Muscle of leg (tissue), 11 donors: ENCODE results near the gene ZNF335. TPM values are rescaled to one million over a fixed set of nuclear protein-coding genes. Genes with fewer than 3 reads are reported as not detected.

Experiments used
- DNase-seq: peaks from one replicate; pipeline ENCODE4 v3.0.0; 2013
- H3K27ac ChIP-seq: one replicate; pipeline ENCODE4 v1.5.1; 2013; ENCODE audit warnings: mild to moderate bottlenecking, low read length, control low read depth
- H3K27me3 ChIP-seq: one replicate; pipeline ENCODE4 v1.6.1; 2013; ENCODE audit warnings: low read length; ENCODE audit not compliant: control insufficient read depth, insufficient read depth
- H3K36me3 ChIP-seq: one replicate; pipeline ENCODE4 v1.6.1; 2013; ENCODE audit warnings: low read length; ENCODE audit not compliant: control insufficient read depth, insufficient read depth
- H3K4me1 ChIP-seq: one replicate; pipeline ENCODE4 v1.6.1; 2013; ENCODE audit warnings: low read length; ENCODE audit not compliant: control insufficient read depth, insufficient read depth
- H3K4me3 ChIP-seq: one replicate; pipeline ENCODE4 v1.5.1; 2013; ENCODE audit warnings: low read length, control low read depth
- H3K9me3 ChIP-seq: replicated peaks from 2 replicates; pipeline ENCODE4 v1.6.1; 2013; ENCODE audit warnings: low read depth, low read length; ENCODE audit not compliant: control insufficient read depth
- WGBS: methylation state at CpG from one replicate; pipeline ENCODE4 v1.1.5; 2013; ENCODE audit warnings: missing lambda C conversion rate; ENCODE audit not compliant: insufficient coverage; 5-methylcytosine and 5-hydroxymethylcytosine counted together
- polyA plus RNA-seq, 8 donors: library from polyadenylated mRNA; unstranded; fragments of 120-200 nt; gene quantifications; one replicate each; pipeline versions ENCODE4 v1.2.1 to v1.2.3, GENCODE V29; 2013; ENCODE audit warnings: inconsistent platforms in 1 of 8, low replicate concordance in 1 of 8; ENCODE audit not compliant: insufficient read length in 8 of 8, insufficient read depth in 1 of 8
- total RNA-seq: library from RNA; stranded (reverse); fragments of 120-200 nt; gene quantifications from one replicate; pipeline ENCODE4 v1.2.4, GENCODE V29; 2013

Gene ZNF335
- total and polyA plus RNA-seq, 9 donors = 7.8 to 12.4 (median 9.6) TPM

DNA sequence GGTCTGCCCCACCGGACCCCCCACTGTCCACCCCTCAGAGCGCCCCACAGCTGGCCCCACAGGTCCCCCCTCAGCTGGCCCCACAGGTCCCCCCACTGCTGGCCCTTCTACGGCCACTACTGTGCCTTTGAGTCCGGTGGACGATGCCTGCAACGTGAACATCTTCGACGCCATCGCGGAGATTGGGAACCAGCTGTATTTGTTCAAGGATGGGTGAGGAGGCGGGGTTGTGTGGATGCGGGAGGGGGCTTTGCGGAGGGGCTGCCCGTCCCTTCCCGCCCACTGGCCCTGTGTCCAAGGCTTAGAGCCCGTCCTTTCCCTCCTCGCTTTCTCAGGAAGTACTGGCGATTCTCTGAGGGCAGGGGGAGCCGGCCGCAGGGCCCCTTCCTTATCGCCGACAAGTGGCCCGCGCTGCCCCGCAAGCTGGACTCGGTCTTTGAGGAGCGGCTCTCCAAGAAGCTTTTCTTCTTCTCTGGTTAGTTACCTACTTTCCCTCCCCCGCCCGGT, 41.4 kb upstream of the ZNF335 start:
- Histone ChIP-seq H3K4me3 (no peak overlapping the region), H3K4me1 (peaks cover 8% of the 10 kb centered on the region), H3K27me3 (peaks cover 70% of the 10 kb centered on the region)

DNA sequence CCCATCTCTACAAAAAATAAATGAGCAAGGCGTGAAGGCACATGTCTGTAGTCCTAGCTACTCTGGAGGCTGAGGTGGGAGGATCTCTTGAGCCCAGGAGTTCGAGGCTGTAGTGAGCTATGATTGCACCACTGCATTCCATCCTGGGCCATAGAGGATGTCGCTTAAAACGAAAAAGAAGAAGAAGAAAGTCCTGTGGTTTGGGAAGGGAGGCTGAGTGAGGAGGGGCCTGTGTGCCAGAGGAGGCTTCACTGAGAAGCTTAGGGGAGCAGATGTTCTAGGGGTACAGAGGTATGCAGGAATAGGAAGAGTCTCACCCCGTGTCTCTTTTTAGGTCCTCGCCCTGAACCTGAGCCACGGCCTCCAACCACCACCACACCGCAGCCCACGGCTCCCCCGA, 40.9 kb upstream of the ZNF335 start:
- peaks cover 8% of the 10 kb centered on the region for H3K4me1 ChIP-seq
- no peaks in the 10 kb centered on the region for H3K9me3 ChIP-seq
- peaks cover 71% of the 10 kb centered on the region for H3K27me3 ChIP-seq
- no peaks in the 10 kb centered on the region for H3K36me3 ChIP-seq
- H3K27ac ChIP-seq = no peak overlapping the region
- no peak overlapping the region for H3K4me3 ChIP-seq
- DNase-seq = no peak
- WGBS = 50% methylated on average over 3 of the region's 10 CpGs

More for the DNA sequence above, 41.4 kb upstream of the ZNF335 start:
- no peak for DNase-seq
- Histone ChIP-seq H3K36me3 (no peaks in the 10 kb centered on the region), H3K9me3 (no peaks in the 10 kb centered on the region), H3K27ac (no peak overlapping the region)
- 6% methylated on average over 24 of the region's 29 CpGs for WGBS

DNA sequence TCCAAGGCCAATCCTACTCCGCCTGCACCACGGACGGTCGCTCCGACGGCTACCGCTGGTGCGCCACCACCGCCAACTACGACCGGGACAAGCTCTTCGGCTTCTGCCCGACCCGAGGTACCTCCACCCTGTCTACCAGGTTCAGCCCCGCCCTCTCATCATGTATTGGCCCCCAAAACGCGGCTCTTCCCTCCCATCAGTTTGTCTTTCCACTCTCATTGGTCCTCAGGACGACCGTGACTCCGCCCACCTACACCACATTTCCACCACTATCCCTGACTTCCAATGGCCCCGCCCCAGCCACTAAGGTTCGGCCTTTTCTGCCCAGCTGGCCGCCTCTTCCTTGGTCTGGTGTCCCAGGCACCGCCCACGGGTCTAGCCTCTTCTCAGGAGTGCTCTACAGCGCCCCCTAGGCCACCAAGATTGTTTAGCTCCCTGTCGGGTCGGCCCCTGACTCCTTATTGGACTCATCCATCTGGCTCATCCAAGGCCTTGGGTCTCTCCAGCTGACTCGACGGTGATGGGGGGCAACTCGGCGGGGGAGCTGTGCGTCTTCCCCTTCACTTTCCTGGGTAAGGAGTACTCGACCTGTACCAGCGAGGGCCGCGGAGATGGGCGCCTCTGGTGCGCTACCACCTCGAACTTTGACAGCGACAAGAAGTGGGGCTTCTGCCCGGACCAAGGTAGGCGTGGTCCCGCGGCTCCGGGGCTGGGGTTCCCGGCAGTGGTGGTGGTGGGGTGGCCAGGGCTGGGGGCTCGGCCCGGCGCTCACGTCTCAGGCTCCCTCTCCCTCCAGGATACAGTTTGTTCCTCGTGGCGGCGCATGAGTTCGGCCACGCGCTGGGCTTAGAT, 39.9 kb upstream of the ZNF335 start:
- Histone ChIP-seq H3K9me3 (no peaks in the 10 kb centered on the region), H3K27ac (no peak overlapping the region), H3K4me1 (peaks cover 8% of the 10 kb centered on the region), H3K27me3 (peaks cover 79% of the 10 kb centered on the region), H3K36me3 (no peaks in the 10 kb centered on the region), H3K4me3 (no peak overlapping the region)
- WGBS = 12% methylated on average over 53 of the region's 57 CpGs
- peak; percentile 22 for DNase-seq

DNA sequence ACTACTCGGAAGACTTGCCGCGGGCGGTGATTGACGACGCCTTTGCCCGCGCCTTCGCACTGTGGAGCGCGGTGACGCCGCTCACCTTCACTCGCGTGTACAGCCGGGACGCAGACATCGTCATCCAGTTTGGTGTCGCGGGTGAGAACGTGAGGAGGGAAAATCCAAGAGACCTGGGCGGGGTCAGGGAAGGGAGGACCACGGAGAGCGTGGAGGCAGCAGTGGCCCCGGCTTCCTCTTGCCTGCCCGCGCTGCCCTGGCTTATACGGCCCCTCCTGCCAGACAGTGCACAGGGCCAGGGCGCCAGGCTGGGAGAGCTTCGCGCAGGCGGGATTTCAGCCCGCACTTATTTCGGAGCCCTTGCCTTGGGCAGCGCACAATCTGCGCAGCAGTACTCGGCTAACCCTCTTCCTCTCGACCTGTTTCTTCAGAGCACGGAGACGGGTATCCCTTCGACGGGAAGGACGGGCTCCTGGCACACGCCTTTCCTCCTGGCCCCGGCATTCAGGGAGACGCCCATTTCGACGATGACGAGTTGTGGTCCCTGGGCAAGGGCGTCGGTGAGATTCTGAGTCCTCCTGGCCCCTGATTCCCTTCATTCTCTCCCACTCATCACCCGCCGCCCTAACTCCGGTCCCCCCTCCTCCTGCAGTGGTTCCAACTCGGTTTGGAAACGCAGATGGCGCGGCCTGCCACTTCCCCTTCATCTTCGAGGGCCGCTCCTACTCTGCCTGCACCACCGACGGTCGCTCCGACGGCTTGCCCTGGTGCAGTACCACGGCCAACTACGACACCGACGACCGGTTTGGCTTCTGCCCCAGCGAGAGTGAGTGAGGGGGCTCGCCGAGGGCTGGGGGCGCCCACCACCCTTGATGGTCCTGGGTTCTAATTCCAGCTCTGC, 38.7 kb upstream of the ZNF335 start:
- H3K4me1 ChIP-seq = peaks cover 8% of the 10 kb centered on the region
- H3K27me3 ChIP-seq = peaks cover 78% of the 10 kb centered on the region
- DNase-seq = no peak
- H3K27ac ChIP-seq = no peak overlapping the region
- H3K36me3 ChIP-seq = no peaks in the 10 kb centered on the region
- WGBS = 10% methylated on average over 69 of the region's 74 CpGs
- H3K9me3 ChIP-seq = no peaks in the 10 kb centered on the region
- no peak overlapping the region for H3K4me3 ChIP-seq

DNA sequence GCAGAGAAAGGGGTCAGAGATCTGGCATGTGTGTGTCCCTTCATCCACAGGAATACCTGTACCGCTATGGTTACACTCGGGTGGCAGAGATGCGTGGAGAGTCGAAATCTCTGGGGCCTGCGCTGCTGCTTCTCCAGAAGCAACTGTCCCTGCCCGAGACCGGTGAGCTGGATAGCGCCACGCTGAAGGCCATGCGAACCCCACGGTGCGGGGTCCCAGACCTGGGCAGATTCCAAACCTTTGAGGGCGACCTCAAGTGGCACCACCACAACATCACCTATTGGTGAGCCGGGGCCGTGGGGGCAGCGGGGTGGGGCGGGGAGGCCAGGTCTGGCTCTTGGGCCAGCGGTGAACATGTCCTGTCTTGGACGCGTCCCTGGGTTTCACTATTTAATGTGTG, 37.8 kb upstream of the ZNF335 start:
- H3K4me1 ChIP-seq = peaks cover 8% of the 10 kb centered on the region
- DNase-seq = no peak
- H3K9me3 ChIP-seq = no peaks in the 10 kb centered on the region
- H3K4me3 ChIP-seq = no peak overlapping the region
- peaks cover 78% of the 10 kb centered on the region for H3K27me3 ChIP-seq
- H3K36me3 ChIP-seq = no peaks in the 10 kb centered on the region
- 28% methylated on average over 19 of the region's 20 CpGs for WGBS
- no peak overlapping the region for H3K27ac ChIP-seq

DNA sequence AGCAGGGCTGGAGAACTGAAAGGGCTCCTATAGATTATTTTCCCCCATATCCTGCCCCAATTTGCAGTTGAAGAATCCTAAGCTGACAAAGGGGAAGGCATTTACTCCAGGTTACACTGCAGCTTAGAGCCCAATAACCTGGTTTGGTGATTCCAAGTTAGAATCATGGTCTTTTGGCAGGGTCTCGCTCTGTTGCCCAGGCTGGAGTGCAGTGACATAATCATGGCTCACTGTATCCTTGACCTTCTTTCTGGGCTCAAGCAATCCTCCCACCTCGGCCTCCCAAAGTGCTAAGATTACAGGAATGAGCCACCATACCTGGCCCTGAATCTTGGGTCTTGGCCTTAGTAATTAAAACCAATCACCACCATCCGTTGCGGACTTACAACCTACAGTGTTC, 35.7 kb upstream of the ZNF335 start:
- WGBS = 67% methylated on average over 3 of the region's 4 CpGs
- Histone ChIP-seq H3K4me1 (peaks cover 3% of the 10 kb centered on the region), H3K27me3 (peaks cover 60% of the 10 kb centered on the region), H3K4me3 (no peak overlapping the region), H3K36me3 (no peaks in the 10 kb centered on the region), H3K27ac (no peak overlapping the region), H3K9me3 (no peaks in the 10 kb centered on the region)
- no peak for DNase-seq

DNA sequence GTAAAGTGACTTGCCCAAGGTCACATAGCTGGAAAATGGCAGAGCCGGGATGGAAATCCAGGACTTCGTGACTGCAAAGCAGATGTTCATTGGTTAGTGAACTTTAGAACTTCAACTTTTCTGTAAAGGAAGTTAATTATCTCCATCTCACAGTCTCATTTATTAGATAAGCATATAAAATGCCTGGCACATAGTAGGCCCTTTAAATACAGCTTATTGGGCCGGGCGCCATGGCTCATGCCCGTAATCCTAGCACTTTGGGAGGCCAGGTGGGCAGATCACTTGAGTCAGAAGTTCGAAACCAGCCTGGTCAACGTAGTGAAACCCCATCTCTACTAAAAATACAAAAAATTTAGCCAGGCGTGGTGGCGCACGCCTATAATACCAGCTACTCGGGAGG, 35.0 kb upstream of the ZNF335 start:
- WGBS = 81% methylated on average over 3 of the region's 11 CpGs
- Histone ChIP-seq H3K36me3 (no peaks in the 10 kb centered on the region), H3K27me3 (peaks cover 53% of the 10 kb centered on the region), H3K4me1 (peaks cover 3% of the 10 kb centered on the region), H3K9me3 (no peaks in the 10 kb centered on the region), H3K27ac (no peak overlapping the region), H3K4me3 (no peak overlapping the region)
- no peak for DNase-seq

DNA sequence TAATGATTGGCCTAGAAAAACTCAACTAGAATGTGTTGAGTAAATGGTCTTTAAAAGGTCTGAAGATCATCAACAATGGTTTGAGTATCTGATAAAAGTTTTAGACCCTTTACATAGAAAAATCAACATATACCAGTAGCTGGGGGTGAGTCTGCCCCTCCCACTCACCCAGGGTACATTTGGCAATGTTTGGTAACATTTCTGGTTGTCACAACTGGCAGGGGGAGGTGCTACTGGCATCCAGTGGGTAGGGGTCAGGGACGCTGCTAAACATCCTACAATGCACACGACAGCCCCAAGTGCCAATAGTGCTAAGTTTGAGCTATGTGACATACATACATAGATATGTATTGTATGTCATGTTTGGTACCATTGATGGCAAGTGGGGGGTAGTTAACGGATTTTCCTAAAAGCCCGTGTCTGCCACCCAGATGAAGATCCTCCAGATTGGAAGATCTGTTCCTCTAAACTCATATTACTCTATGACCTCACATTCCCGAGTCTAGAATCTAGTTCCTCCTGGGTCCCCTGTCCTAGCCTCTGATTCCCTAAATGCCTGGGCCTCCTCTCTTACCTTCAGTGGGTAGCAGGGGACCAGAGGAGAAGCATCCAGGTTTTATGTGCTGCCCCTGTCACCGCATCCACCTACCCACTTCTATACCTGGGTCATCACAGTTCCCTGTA, 34.2 kb upstream of the ZNF335 start:
- Histone ChIP-seq H3K4me3 (no peak overlapping the region), H3K27ac (no peak overlapping the region), H3K36me3 (no peaks in the 10 kb centered on the region), H3K9me3 (no peaks in the 10 kb centered on the region), H3K27me3 (peaks cover 45% of the 10 kb centered on the region), H3K4me1 (peaks cover 3% of the 10 kb centered on the region)
- no CpG with 5 or more reads among the region's 6 CpGs for WGBS
- no peak for DNase-seq

DNA sequence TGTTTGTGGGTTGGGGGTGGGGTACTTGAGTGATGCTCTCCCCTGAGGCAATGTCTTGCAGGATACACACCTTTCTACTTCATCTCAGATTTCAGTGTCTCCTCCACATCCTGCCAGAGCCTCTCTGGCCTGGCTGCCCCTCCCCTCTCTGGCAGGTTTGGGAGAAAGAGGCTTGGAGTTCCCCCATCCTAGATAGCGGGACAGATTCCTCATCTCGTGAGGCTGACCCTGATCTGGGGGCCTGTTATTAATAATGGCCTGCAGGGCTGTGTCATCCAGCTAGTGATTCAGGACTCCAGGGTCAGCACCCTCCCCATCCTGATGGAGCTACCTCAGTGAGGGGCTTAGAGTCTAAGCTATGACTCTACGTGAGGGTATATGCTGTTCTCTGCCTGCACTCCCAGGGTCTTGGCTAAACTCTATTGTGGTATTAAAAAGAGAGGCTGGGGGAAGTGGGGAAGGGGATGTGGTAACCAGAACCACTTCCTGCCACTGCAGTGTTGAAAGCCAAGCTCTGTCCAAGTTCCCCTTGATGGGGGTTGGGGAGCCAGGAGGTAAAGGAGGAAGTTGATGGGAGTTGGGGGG, 33.0 kb upstream of the ZNF335 start:
- H3K36me3 ChIP-seq = no peaks in the 10 kb centered on the region
- H3K4me1 ChIP-seq = peaks cover 5% of the 10 kb centered on the region
- H3K9me3 ChIP-seq = no peaks in the 10 kb centered on the region
- H3K27ac ChIP-seq = no peak overlapping the region
- 10% methylated on average over 1 of the region's 3 CpGs for WGBS
- peaks cover 38% of the 10 kb centered on the region for H3K27me3 ChIP-seq
- peak; percentile 78 for DNase-seq
- H3K4me3 ChIP-seq = no peak overlapping the region
